Neural cell (in vitro differentiated cells): ENCODE data around the gene NLRP6.
A peak's percentile ranks its signal among the peaks of the same experiment; 100 is the strongest.

Experiments
- CTCF ChIP-seq: fragments of 450-650 bp; IDR thresholded peaks from 2 replicates; pipeline ENCODE4 v1.5.1; 2014; ENCODE audit warnings: antibody characterized with exemption, mild to moderate bottlenecking, moderate library complexity; ENCODE audit not compliant: poor library complexity, severe bottlenecking
- EZH2 ChIP-seq: fragments of 200-600, 300-800 bp; shearing (Covaris generic), sonication (generic); IDR thresholded peaks from 2 replicates; pipeline ENCODE4 v1.6.1; 2014; ENCODE audit warnings: antibody characterized with exemption, low read length, borderline replicate concordance, mild to moderate bottlenecking; ENCODE audit not compliant: insufficient read depth, poor library complexity, severe bottlenecking
- POLR2AphosphoS5 ChIP-seq: IDR thresholded peaks from 2 replicates; pipeline ENCODE4 v1.6.1; 2012

- TF ChIP-seq CTCF (no peak), EZH2 (no peak), POLR2AphosphoS5 (peak; percentile 96)
Measured at GRCh38 chr11:325796-326591, 47.8 kb downstream of the NLRP6 start.
